GM12874 (cell line): ENCODE measurements around the gene ZFYVE9.

ENCODE experiments used
- CTCF ChIP-seq: IDR thresholded peaks from 2 replicates; pipeline ENCODE4 v1.5.1; 2011; ENCODE audit warnings: low read depth, mild to moderate bottlenecking, control low read depth, low read length, moderate library complexity; ENCODE audit not compliant: insufficient read depth

Gene ZFYVE9

DNA sequence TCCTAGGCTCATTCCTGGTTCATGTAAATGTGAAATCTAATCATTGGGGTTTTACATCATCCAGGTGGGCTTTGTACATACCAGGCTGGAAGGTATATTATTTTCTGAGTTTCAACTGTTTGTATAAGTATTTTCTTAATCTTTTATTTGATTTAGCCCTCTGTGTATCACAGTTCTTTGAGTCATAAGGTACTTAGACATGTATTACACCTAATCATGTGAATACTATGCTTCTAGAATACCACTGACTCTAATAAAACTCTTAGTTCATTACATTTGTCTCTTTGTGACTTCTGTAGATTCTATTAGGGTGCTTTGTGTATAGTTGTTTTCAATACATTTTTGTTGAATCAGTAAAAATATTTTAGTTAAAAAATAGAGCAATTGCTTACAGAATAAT is 92.8 kb downstream of the ZFYVE9 start:
- TF ChIP-seq CTCF: no peak

DNA sequence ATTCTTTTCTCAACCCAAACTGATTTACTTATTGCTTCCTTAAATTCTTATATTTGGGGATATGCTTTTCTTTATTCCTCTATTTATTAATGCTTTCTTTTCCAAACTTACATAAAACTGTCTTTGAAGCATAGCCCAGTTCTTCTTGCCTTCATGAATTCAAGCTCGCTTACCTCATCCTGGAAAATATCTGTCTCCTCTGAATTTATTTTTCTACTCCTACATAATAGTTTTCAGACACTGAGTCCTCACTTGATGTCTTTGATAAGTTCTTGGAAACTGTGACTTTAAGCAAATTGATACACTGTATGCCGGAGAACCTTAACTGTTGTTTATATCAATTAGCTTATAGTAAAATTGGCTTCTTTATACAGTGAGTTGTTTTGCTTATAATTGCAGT is 93.8 kb downstream of the ZFYVE9 start:
- TF ChIP-seq CTCF: no peak

DNA sequence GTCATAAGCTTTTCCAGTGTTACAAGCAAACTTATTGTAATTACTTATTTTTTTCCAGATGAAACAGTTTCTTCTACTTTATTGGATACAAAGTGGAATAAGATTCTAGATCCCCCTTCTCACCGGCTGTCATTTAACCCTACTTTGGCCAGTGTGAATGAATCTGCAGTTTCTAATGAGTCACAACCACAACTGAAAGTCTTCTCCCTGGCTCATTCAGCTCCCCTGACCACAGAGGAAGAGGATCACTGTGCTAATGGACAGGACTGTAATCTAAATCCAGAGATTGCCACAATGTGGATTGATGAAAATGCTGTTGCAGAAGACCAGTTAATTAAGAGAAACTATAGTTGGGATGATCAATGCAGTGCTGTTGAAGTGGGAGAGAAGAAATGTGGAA is 95.5 kb downstream of the ZFYVE9 start:
- no peak for TF ChIP-seq CTCF

GRCh38 chr1:52238474-52238873 is 96.6 kb downstream of the ZFYVE9 start:
- TF ChIP-seq CTCF: no peak

- no peak for TF ChIP-seq CTCF
Observed at GRCh38 chr1:52238887-52239707, 97.2 kb downstream of the ZFYVE9 start.

DNA sequence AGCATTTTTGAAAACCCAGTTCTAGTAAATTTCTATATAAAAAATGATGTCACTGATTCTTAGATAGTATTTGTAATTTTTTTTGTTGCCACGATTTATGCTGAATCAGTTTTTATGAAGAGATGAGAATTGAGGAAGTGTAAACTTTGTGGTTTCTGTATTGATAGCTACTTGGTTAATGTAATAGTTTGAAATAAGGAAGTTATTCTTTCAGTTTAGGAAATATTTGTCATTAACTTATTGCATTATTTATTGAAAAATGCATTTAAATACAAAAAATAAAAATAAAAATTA is 97.8 kb downstream of the ZFYVE9 start:
- TF ChIP-seq CTCF: no peak

DNA sequence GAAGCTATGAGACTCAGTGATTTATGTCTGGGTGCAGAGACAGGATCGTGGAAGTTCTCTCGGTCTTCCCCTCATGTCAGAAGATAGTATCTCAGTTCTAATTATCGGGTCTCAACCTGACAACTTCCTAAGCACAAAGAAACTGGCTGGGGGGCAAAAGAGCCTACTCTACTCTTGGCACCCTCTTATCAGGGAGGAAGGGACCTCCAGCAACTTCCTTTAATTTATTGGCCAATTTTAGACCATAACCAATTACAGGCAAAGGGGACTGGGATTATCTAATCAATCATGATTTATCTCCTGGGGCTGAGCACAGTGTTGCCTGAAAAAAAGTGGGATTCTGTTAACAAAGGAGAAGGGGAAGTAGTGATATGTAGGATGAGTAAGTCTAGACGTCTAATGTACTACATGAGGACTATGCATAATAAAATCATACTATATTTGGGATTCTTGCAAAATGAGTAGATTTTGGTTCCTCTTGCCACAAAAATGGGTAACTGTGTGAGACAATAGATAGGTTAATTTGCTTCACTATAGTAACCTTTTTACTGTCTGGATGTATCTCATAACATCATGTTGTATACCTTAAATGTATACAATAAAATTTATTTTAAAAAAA is 98.8 kb downstream of the ZFYVE9 start:
- no peak for TF ChIP-seq CTCF
